Putamen (tissue), 1 donor: ENCODE results near the gene CLTC.

Experiments used
- DNase-seq: peaks from one replicate; pipeline ENCODE4 v3.0.0-alpha.2; 2016; ENCODE audit warnings: low spot score

CLTC gene

GRCh38 chr17:59680314-59680713 lies 60.6 kb downstream of the CLTC start:
- no peak for DNase-seq

- peak; percentile 62 for DNase-seq
Measured at GRCh38 chr17:59683283-59683682, 63.6 kb downstream of the CLTC start.

- DNase-seq, result no peak
Measured at GRCh38 chr17:59684967-59685366, 65.3 kb downstream of the CLTC start.

- DNase-seq, result no peak
Measured at GRCh38 chr17:59688008-59688407, 68.3 kb downstream of the CLTC start.

- DNase-seq, result no peak
Measured at GRCh38 chr17:59688496-59688895, 68.8 kb downstream of the CLTC start.

GRCh38 chr17:59693582-59693981 lies 73.9 kb downstream of the CLTC start:
- DNase-seq, result no peak

GRCh38 chr17:59694344-59694743 lies 74.6 kb downstream of the CLTC start:
- DNase-seq, result no peak

GRCh38 chr17:59695945-59696681 lies 76.4 kb downstream of the CLTC start:
- DNase-seq, result no peak

GRCh38 chr17:59696682-59697277 lies 77.1 kb downstream of the CLTC start:
- DNase-seq, result no peak

- no peak for DNase-seq
Measured at GRCh38 chr17:59698143-59698542, 78.4 kb downstream of the CLTC start.

GRCh38 chr17:59699218-59699617 lies 79.5 kb downstream of the CLTC start:
- DNase-seq, result no peak

- no peak for DNase-seq
Measured at GRCh38 chr17:59699786-59700185, 80.1 kb downstream of the CLTC start.

GRCh38 chr17:59702304-59702703 lies 82.6 kb downstream of the CLTC start:
- no peak for DNase-seq

GRCh38 chr17:59707149-59707970 lies 87.7 kb downstream of the CLTC start, which contains the start of the genes PTRH2 and VMP1:
Gene PTRH2, minus strand, starts transcription at chr17:59707430. Its CDS starts 9,452 bp downstream, at chr17:59697978.
Gene VMP1, plus strand, starts transcription at chr17:59707654. Its CDS starts 23,793 bp downstream, at chr17:59731447.
- peak; percentile 100 for DNase-seq

GRCh38 chr17:59707971-59708430 lies 88.3 kb downstream of the CLTC start:
- DNase-seq, result no peak

- DNase-seq, result no peak
Measured at GRCh38 chr17:59711936-59712335, 92.2 kb downstream of the CLTC start.

- DNase-seq, result no peak
Measured at GRCh38 chr17:59712862-59713261, 93.2 kb downstream of the CLTC start.

- DNase-seq, result no peak
Measured at GRCh38 chr17:59714255-59714654, 94.6 kb downstream of the CLTC start.

GRCh38 chr17:59716427-59716826 lies 96.7 kb downstream of the CLTC start:
- DNase-seq, result no peak

- peak; percentile 55 for DNase-seq
Measured at GRCh38 chr17:59719526-59719925, 99.8 kb downstream of the CLTC start.

GRCh38 chr17:59722623-59723022 lies 102.9 kb downstream of the CLTC start:
- DNase-seq, result no peak

GRCh38 chr17:59723041-59723440 lies 103.3 kb downstream of the CLTC start:
- no peak for DNase-seq

- DNase-seq, result no peak
Measured at GRCh38 chr17:59723607-59724006, 103.9 kb downstream of the CLTC start.
